ENCODE results near the gene CORT.
"Not testable (repeated sequence)": the region's sequence is repeated elsewhere in the genome, so short reads cannot be mapped to it uniquely, and the experiment has no call there.

The CORT gene

DNA sequence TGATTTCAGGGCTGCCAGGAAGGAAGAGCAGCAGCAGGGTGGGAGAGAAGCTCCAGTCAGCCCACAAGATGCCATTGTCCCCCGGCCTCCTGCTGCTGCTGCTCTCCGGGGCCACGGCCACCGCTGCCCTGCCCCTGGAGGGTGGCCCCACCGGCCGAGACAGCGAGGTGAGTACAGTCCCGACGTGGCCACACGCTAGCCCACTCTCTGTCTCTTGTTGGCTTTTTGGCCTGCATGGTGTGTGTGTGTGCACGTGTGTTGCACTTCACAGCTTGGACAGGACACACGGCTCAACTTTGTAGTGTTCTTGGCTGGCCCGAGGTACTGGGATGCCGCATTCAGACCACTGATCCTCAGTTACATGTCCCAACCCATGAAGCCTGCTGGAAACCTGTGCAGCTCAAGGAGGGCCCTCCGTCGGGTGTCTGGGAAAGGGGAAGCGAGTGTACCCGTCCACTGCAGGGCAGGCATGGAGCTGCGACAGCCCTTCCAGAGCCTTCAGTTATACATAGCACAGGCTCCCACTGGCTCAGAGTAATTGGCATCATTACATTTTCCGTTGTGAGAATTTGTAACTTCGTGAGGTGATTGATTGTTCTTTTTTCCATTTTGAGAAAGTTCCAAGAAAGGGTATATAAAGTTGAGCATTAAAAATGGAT is 454 bp downstream of the CORT start:
- TF ChIP-seq, protein P1, sequence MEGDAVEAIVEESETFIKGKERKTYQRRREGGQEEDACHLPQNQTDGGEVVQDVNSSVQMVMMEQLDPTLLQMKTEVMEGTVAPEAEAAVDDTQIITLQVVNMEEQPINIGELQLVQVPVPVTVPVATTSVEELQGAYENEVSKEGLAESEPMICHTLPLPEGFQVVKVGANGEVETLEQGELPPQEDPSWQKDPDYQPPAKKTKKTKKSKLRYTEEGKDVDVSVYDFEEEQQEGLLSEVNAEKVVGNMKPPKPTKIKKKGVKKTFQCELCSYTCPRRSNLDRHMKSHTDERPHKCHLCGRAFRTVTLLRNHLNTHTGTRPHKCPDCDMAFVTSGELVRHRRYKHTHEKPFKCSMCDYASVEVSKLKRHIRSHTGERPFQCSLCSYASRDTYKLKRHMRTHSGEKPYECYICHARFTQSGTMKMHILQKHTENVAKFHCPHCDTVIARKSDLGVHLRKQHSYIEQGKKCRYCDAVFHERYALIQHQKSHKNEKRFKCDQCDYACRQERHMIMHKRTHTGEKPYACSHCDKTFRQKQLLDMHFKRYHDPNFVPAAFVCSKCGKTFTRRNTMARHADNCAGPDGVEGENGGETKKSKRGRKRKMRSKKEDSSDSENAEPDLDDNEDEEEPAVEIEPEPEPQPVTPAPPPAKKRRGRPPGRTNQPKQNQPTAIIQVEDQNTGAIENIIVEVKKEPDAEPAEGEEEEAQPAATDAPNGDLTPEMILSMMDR (IDR thresholded peaks at IDR 0.05; ENCODE audit: borderline replicate concordance, control extremely low read depth, extremely low read depth, insufficient read depth, missing control alignments) = no peak
- in situ Hi-C loops (cut with MboI; ENCODE audit: low sequenced_read_pairs, unreplicated experiment) = no loop called here
- no peak for DNase-seq (ENCODE audit: low spot score)

DNA sequence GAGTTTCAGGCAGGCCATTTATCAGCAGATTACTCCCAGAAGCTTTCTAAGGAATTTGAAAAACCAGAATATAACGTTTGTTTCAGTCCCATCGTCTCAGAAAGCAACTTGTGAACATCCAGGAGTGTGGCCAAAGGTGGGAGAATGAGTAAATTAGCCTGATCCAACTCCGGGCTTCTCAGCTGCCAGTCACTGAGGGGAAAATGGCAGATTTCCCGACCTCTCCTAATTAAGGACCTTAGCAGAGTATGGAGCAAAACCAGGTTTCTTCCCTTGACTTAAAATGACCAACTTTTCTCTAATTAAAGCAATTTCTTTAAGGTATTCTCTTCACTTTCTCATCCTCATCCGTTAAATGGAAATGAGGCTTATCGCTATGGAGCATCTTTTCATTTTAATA is 1.0 kb downstream of the CORT start:
- in situ Hi-C loops (cut with MboI; ENCODE audit: low sequenced_read_pairs, unreplicated experiment) = no loop called here
- no peak for DNase-seq (ENCODE audit: low spot score)
- TF ChIP-seq, protein P1 (IDR thresholded peaks at IDR 0.05; ENCODE audit: borderline replicate concordance, control extremely low read depth, extremely low read depth, insufficient read depth, missing control alignments) = no peak

DNA sequence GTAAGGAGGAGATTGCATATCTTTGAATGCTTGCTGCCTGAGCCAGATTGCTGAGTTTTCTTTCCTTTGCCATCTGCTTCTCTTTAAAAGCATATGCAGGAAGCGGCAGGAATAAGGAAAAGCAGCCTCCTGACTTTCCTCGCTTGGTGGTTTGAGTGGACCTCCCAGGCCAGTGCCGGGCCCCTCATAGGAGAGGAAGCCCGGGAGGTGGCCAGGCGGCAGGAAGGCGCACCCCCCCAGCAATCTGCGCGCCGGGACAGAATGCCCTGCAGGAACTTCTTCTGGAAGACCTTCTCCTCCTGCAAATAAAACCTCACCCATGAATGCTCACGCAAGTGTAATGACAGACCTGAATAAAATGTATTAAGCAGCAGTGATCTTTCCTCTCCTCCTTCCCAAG is 1.5 kb downstream of the CORT start:
- no peak for DNase-seq (ENCODE audit: low spot score)
- TF ChIP-seq, protein P1 (IDR thresholded peaks at IDR 0.05; ENCODE audit: borderline replicate concordance, control extremely low read depth, extremely low read depth, insufficient read depth, missing control alignments) = no peak
- in situ Hi-C loops (cut with MboI; ENCODE audit: low sequenced_read_pairs, unreplicated experiment) = no loop called here

DNA sequence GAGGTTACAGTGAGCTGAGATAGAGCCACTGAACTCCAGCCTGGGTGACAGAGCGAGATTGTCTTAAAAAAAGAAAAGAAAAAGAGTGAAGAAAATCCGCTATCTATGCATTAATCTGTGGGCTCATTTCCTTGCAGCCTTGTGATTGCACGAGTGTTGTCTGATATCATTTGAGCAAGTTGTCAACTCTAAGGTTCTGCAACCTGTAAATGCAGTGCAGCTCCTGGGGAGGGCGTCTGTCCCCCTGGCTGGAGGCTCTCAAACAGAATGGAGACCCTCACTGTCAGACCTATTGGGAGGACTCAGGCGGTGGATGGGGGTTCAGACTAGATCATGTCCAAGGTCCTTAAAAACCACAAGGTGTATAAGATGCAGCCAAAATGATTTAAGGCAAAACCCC is 6.2 kb downstream of the CORT start:
- in situ Hi-C loops (cut with MboI; ENCODE audit: low sequenced_read_pairs, unreplicated experiment) = no loop called here
- TF ChIP-seq, protein P1 (IDR thresholded peaks at IDR 0.05; ENCODE audit: borderline replicate concordance, control extremely low read depth, extremely low read depth, insufficient read depth, missing control alignments) = no peak
- DNase-seq (ENCODE audit: low spot score) = no peak

DNA sequence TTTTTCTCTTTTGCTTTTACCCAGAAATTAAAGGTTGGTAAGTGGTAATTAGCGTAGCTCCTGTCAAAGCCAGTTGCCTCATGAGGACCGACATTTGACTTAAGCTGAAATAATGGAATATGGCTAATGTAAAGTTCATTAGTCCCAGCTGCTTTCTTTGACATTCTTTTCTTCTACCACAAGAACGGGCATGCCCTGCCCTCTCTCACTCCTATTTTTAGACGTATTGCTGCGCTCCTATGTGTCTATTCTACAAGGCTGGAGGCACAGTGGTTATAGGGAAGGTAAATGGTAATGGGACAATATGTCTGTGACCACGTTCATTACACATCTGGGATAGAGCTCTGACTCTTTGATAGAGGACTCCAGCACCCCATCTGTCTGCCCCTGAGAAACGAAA is 6.8 kb downstream of the CORT start:
- TF ChIP-seq, protein P1 (IDR thresholded peaks at IDR 0.05; ENCODE audit: borderline replicate concordance, control extremely low read depth, extremely low read depth, insufficient read depth, missing control alignments) = no peak
- DNase-seq (ENCODE audit: low spot score) = no peak
- in situ Hi-C loops (cut with MboI; ENCODE audit: low sequenced_read_pairs, unreplicated experiment) = no loop called here

DNA sequence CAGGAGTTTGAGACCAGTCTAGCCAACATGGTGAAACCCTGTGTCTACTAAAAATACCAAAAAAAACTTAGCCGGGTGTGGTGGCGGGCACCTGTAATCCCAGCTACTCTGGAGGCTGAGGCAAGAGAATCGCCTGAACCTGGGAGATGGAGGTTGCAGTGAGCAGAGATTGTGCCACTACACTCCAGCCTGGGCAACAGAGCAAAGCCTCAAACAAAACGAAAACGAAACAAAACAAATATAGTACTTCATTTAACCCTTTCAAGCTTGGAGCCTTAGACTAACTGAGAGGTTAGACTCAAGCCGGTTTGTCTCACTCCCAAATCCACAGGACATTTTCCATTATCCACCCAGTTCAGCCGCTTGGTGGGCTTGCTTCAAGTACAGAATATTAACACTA is 7.6 kb downstream of the CORT start:
- DNase-seq (ENCODE audit: low spot score); in situ Hi-C loops (cut with MboI; ENCODE audit: low sequenced_read_pairs, unreplicated experiment): not testable (repeated sequence)

DNA sequence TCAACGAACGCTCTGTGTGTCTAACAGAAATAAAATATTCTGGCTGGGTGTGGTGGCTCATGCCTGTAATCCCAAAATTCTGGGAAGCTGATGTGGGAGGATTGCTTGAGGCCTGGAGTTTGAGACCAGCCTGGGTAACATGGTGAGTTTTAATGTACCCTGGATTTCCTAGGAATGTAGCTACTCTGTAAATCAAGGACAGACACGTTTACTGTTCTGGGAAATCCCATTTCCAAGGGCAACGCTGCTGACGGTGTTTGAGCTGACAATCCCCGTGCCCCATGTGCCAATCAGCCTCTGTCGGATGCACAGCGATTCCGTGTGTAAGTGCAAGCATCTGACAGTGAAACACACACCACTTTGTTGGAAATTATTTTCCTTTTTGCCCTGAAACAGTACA is 8.0 kb downstream of the CORT start:
- TF ChIP-seq, protein P1 (IDR thresholded peaks at IDR 0.05; ENCODE audit: borderline replicate concordance, control extremely low read depth, extremely low read depth, insufficient read depth, missing control alignments) = no peak
- DNase-seq (ENCODE audit: low spot score) = no peak
- in situ Hi-C loops (cut with MboI; ENCODE audit: low sequenced_read_pairs, unreplicated experiment) = no loop called here
